Glutamatergic neuron (in vitro differentiated cells): ENCODE results near the gene ACVRL1. TPM values are rescaled to one million over a fixed set of nuclear protein-coding genes. Genes with fewer than 3 reads are reported as not detected.

Source experiments
- DNase-seq: peaks from one replicate; pipeline ENCODE4 v3.0.0; 2022
- H3K27ac Mint-ChIP-seq: one replicate; pipeline ENCODE4 v1.8.0; 2020; ENCODE audit warnings: mild to moderate bottlenecking, mixed read lengths, inconsistent platforms; ENCODE audit not compliant: unreplicated experiment
- H3K27me3 Mint-ChIP-seq: one replicate; pipeline ENCODE4 v1.8.0; 2020; ENCODE audit warnings: mild to moderate bottlenecking, moderate library complexity, mixed read lengths, inconsistent platforms; ENCODE audit not compliant: unreplicated experiment
- H3K36me3 Mint-ChIP-seq: one replicate; pipeline ENCODE4 v1.8.0; 2020; ENCODE audit warnings: mild to moderate bottlenecking, mixed read lengths, inconsistent platforms; ENCODE audit not compliant: unreplicated experiment
- H3K4me1 Mint-ChIP-seq: one replicate; pipeline ENCODE4 v1.8.0; 2020; ENCODE audit warnings: mild to moderate bottlenecking, low read depth, mixed read lengths, inconsistent platforms; ENCODE audit not compliant: unreplicated experiment
- H3K4me3 Mint-ChIP-seq: one replicate; pipeline ENCODE4 v1.8.0; 2020; ENCODE audit warnings: mild to moderate bottlenecking, mixed read lengths, inconsistent platforms; ENCODE audit not compliant: unreplicated experiment
- H3K9me3 Mint-ChIP-seq: one replicate; pipeline ENCODE4 v1.8.0; 2020; ENCODE audit warnings: mild to moderate bottlenecking, moderate library complexity, mixed read lengths, inconsistent platforms; ENCODE audit not compliant: unreplicated experiment
- CTCF ChIP-seq: fragments of 200-600 bp; sonication (generic); IDR thresholded peaks from one replicate; pipeline ENCODE4 v1.5.0; 2021; ENCODE audit not compliant: partially characterized antibody, unreplicated experiment
- total RNA-seq: library from RNA; stranded (reverse); fragmentation: NEBNext Ultra II Directional; extraction: Animal tissue kit (Norgen Biotek cat#: 25700); gene quantifications from one replicate; pipeline ENCODE4 v1.2.1, GENCODE V29; 2021; ENCODE audit not compliant: unreplicated experiment

The ACVRL1 gene
- total RNA-seq, 1 donor from 2014 or later: 0.39 TPM

- TF ChIP-seq CTCF: no peak
- peaks cover 7% of the 10 kb centered on the region for H3K4me1 Mint-ChIP-seq
- DNase-seq: no peak
- peaks cover 4% of the 10 kb centered on the region for H3K27me3 Mint-ChIP-seq
- peaks cover 3% of the 10 kb centered on the region for H3K9me3 Mint-ChIP-seq
- H3K27ac Mint-ChIP-seq: no peak overlapping the region
- no peak overlapping the region for H3K4me3 Mint-ChIP-seq
- H3K36me3 Mint-ChIP-seq: peaks cover 5% of the 10 kb centered on the region
Measured at GRCh38 chr12:51897181-51897580, 10.1 kb upstream of the ACVRL1 start.

- no peak for DNase-seq
- Mint-ChIP-seq H3K36me3 (peaks cover 5% of the 10 kb centered on the region), H3K9me3 (peaks cover 3% of the 10 kb centered on the region), H3K4me3 (no peak overlapping the region), H3K4me1 (peaks cover 7% of the 10 kb centered on the region), H3K27ac (no peak overlapping the region), H3K27me3 (peaks cover 4% of the 10 kb centered on the region)
- TF ChIP-seq CTCF: no peak
Measured at GRCh38 chr12:51898506-51898905, 8.8 kb upstream of the ACVRL1 start.

GRCh38 chr12:51898937-51899336 lies 8.4 kb upstream of the ACVRL1 start:
- peaks cover 5% of the 10 kb centered on the region for H3K27me3 Mint-ChIP-seq
- H3K27ac Mint-ChIP-seq: no peak overlapping the region
- no peak for TF ChIP-seq CTCF
- peaks cover 7% of the 10 kb centered on the region for H3K4me1 Mint-ChIP-seq
- no peak for DNase-seq
- peaks cover 5% of the 10 kb centered on the region for H3K36me3 Mint-ChIP-seq
- peaks cover 3% of the 10 kb centered on the region for H3K9me3 Mint-ChIP-seq
- H3K4me3 Mint-ChIP-seq: no peak overlapping the region

GRCh38 chr12:51900323-51900889 lies 6.9 kb upstream of the ACVRL1 start:
- Mint-ChIP-seq H3K4me3 (no peak overlapping the region), H3K27ac (no peak overlapping the region), H3K9me3 (peaks cover 3% of the 10 kb centered on the region), H3K27me3 (peaks cover 5% of the 10 kb centered on the region), H3K4me1 (peaks cover 9% of the 10 kb centered on the region), H3K36me3 (peaks cover 5% of the 10 kb centered on the region)
- no peak for DNase-seq
- TF ChIP-seq CTCF: no peak

GRCh38 chr12:51901121-51901817 lies 6.0 kb upstream of the ACVRL1 start:
- H3K36me3 Mint-ChIP-seq: peaks cover 5% of the 10 kb centered on the region
- H3K9me3 Mint-ChIP-seq: peaks cover 6% of the 10 kb centered on the region
- H3K27ac Mint-ChIP-seq: no peak overlapping the region
- peaks cover 16% of the 10 kb centered on the region for H3K4me1 Mint-ChIP-seq
- TF ChIP-seq CTCF: no peak
- no peak overlapping the region for H3K4me3 Mint-ChIP-seq
- H3K27me3 Mint-ChIP-seq: peaks cover 3% of the 10 kb centered on the region
- no peak for DNase-seq
